Left renal pelvis (tissue), 4 donors: ENCODE data around the gene LGR5. TPM values are rescaled to one million over a fixed set of nuclear protein-coding genes. Genes with fewer than 3 reads are reported as not detected.
"Not testable (repeated sequence)": the region's sequence is repeated elsewhere in the genome, so short reads cannot be mapped to it uniquely, and the experiment has no call there.

Experiments
- DNase-seq, 4 donors: peaks; one replicate each; pipeline ENCODE4 v3.0.0-alpha.2; 2013; ENCODE audit warnings: low read depth in 4 of 4, low spot score in 3 of 4
- polyA plus RNA-seq, 4 donors: library from polyadenylated mRNA; unstranded; fragments of 120-200 nt; gene quantifications; one replicate each; pipeline ENCODE4 v1.2.1, GENCODE V29; 2013; ENCODE audit not compliant: insufficient read length in 4 of 4

LGR5 gene
- polyA plus RNA-seq, 4 donors = 5.1 to 21.9 (median 18.3) TPM

- no peak for DNase-seq
Measured at GRCh38 chr12:71536939-71537622, 97.5 kb downstream of the LGR5 start.

GRCh38 chr12:71538807-71539206 is 99.2 kb downstream of the LGR5 start:
- DNase-seq = no peak

GRCh38 chr12:71541583-71541982 is 102.0 kb downstream of the LGR5 start:
- DNase-seq = no peak

- no peak for DNase-seq
Measured at GRCh38 chr12:71546322-71546861, 106.8 kb downstream of the LGR5 start.

GRCh38 chr12:71548893-71549292 is 109.3 kb downstream of the LGR5 start:
- no peak for DNase-seq

GRCh38 chr12:71551529-71551928 is 111.9 kb downstream of the LGR5 start:
- no peak for DNase-seq

GRCh38 chr12:71552728-71553501 is 113.3 kb downstream of the LGR5 start:
- DNase-seq = no peak

GRCh38 chr12:71555191-71555590 is 115.6 kb downstream of the LGR5 start:
- no peak for DNase-seq

- DNase-seq = not testable (repeated sequence)
Measured at GRCh38 chr12:71555789-71556188, 116.2 kb downstream of the LGR5 start.

GRCh38 chr12:71556448-71556847 is 116.8 kb downstream of the LGR5 start:
- DNase-seq = no peak

GRCh38 chr12:71556875-71557274 is 117.3 kb downstream of the LGR5 start:
- no peak for DNase-seq

GRCh38 chr12:71558445-71558844 is 118.8 kb downstream of the LGR5 start:
- DNase-seq = no peak

- no peak for DNase-seq
Measured at GRCh38 chr12:71562676-71563595, 123.3 kb downstream of the LGR5 start.

GRCh38 chr12:71565535-71565934 is 125.9 kb downstream of the LGR5 start:
- no peak for DNase-seq

- DNase-seq = no peak
Measured at GRCh38 chr12:71566655-71567054, 127.1 kb downstream of the LGR5 start.

- DNase-seq = no peak
Measured at GRCh38 chr12:71567537-71567936, 127.9 kb downstream of the LGR5 start.

GRCh38 chr12:71569885-71570284 is 130.3 kb downstream of the LGR5 start:
- not testable (repeated sequence) for DNase-seq

- DNase-seq = no peak
Measured at GRCh38 chr12:71576496-71576895, 136.9 kb downstream of the LGR5 start.

- no peak for DNase-seq
Measured at GRCh38 chr12:71578694-71579258, 139.2 kb downstream of the LGR5 start.

- no peak for DNase-seq
Measured at GRCh38 chr12:71581206-71581605, 141.6 kb downstream of the LGR5 start.
